Stimulated activated CD4-positive, alpha-beta T cell treated with anti-CD3 and anti-CD28 coated beads, TNF-alpha, amount 100 ng/mL, for 48 hours (primary cell): ENCODE data around the gene RNF8.
"Not testable (repeated sequence)": the region's sequence is repeated elsewhere in the genome, so short reads cannot be mapped to it uniquely, and the experiment has no call there.

ENCODE experiments used
- DNase-seq, 3 donors: peaks; one replicate each; pipeline ENCODE4 v3.0.0-alpha.2; 2020; ENCODE audit warnings: low read depth in 3 of 3

Gene RNF8

GRCh38 chr6:37353761-37354525, at the start of gene RNF8:
RNF8 (plus strand) TSS chr6:37353983; CDS start chr6:37354165, 182 bp downstream.
- DNase-seq = peak; percentile 86 to 91 (median 89)

GRCh38 chr6:37304766-37305165, 49.0 kb upstream of the RNF8 start:
- no peak for DNase-seq

GRCh38 chr6:37305841-37306425, 47.9 kb upstream of the RNF8 start:
- no peak for DNase-seq

- DNase-seq = no peak
These were observed 47.1 kb upstream of the RNF8 start for GRCh38 chr6:37306624-37307222.

GRCh38 chr6:37307484-37307883, 46.3 kb upstream of the RNF8 start:
- DNase-seq = not testable (repeated sequence)

- DNase-seq = no peak
These were observed 45.5 kb upstream of the RNF8 start for GRCh38 chr6:37308069-37308815.

- no peak for DNase-seq
These were observed 44.7 kb upstream of the RNF8 start for GRCh38 chr6:37309046-37309445.

GRCh38 chr6:37309692-37310091, 44.1 kb upstream of the RNF8 start:
- DNase-seq = no peak

- no peak for DNase-seq
These were observed 42.8 kb upstream of the RNF8 start for GRCh38 chr6:37310966-37311365.

GRCh38 chr6:37311741-37312473, 41.9 kb upstream of the RNF8 start:
- DNase-seq = no peak

- no peak for DNase-seq
These were observed 39.9 kb upstream of the RNF8 start for GRCh38 chr6:37313723-37314486.

GRCh38 chr6:37314487-37315156, 39.2 kb upstream of the RNF8 start:
- peak in 2 of 3 donors; percentile 25 to 27 for DNase-seq

- DNase-seq = no peak
These were observed 38.6 kb upstream of the RNF8 start for GRCh38 chr6:37315157-37315515.

GRCh38 chr6:37316071-37316470, 37.7 kb upstream of the RNF8 start:
- no peak for DNase-seq

GRCh38 chr6:37317312-37318038, 36.3 kb upstream of the RNF8 start:
- DNase-seq = no peak

- DNase-seq = no peak
These were observed 34.6 kb upstream of the RNF8 start for GRCh38 chr6:37319156-37319555.

GRCh38 chr6:37319856-37320480, 33.8 kb upstream of the RNF8 start:
- DNase-seq = no peak

GRCh38 chr6:37320646-37321045, 33.1 kb upstream of the RNF8 start:
- no peak for DNase-seq

- no peak for DNase-seq
These were observed 32.7 kb upstream of the RNF8 start for GRCh38 chr6:37321101-37321500.
